GM12801 (cell line): Measurements from ENCODE around the gene MEGF8.

Source experiments
- TF ChIP-seq, protein P1 (sequence below): IDR thresholded peaks from one replicate; pipeline ENCODE4 v1.5.1; 2011; ENCODE audit warnings: control low read depth; ENCODE audit not compliant: insufficient read length; ENCODE audit errors: extremely low read depth

The MEGF8 gene, protein sequence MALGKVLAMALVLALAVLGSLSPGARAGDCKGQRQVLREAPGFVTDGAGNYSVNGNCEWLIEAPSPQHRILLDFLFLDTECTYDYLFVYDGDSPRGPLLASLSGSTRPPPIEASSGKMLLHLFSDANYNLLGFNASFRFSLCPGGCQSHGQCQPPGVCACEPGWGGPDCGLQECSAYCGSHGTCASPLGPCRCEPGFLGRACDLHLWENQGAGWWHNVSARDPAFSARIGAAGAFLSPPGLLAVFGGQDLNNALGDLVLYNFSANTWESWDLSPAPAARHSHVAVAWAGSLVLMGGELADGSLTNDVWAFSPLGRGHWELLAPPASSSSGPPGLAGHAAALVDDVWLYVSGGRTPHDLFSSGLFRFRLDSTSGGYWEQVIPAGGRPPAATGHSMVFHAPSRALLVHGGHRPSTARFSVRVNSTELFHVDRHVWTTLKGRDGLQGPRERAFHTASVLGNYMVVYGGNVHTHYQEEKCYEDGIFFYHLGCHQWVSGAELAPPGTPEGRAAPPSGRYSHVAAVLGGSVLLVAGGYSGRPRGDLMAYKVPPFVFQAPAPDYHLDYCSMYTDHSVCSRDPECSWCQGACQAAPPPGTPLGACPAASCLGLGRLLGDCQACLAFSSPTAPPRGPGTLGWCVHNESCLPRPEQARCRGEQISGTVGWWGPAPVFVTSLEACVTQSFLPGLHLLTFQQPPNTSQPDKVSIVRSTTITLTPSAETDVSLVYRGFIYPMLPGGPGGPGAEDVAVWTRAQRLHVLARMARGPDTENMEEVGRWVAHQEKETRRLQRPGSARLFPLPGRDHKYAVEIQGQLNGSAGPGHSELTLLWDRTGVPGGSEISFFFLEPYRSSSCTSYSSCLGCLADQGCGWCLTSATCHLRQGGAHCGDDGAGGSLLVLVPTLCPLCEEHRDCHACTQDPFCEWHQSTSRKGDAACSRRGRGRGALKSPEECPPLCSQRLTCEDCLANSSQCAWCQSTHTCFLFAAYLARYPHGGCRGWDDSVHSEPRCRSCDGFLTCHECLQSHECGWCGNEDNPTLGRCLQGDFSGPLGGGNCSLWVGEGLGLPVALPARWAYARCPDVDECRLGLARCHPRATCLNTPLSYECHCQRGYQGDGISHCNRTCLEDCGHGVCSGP (N-terminal part only)

DNA sequence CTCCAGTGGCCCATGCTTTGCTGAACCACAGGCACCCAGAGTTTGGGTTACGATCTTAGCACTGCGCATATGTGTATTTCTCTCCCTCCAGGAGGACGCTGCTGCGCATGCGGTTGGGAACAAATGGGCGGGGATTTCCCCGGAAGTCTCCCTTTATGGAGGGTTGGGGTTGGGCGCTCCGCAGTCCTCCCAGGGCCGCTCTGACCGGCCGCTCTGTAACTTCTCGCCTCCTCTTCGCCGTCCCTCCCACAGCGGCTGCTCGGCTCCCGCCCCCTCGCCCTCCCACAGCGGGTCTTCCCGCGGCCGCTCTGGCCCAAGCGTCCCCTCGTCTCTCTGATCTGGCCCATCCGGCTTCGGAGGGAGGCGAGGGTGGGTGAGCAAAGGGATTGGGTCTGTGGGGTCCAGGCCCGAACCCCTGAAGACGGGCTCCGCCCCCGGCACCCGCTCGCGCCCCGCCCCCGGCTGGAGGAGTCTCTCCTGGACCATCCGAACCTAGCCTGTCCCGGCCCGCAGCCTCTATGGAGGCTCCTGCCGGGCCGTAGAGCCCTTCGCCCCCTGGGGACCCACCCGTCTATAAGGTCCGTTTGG, at the start of gene MEGF8:
Gene MEGF8 (plus strand): TSS at position 328 of the 588 bp plus-strand sequence. CDS start 609 bp downstream, outside the sequence.
- TF ChIP-seq, protein P1, sequence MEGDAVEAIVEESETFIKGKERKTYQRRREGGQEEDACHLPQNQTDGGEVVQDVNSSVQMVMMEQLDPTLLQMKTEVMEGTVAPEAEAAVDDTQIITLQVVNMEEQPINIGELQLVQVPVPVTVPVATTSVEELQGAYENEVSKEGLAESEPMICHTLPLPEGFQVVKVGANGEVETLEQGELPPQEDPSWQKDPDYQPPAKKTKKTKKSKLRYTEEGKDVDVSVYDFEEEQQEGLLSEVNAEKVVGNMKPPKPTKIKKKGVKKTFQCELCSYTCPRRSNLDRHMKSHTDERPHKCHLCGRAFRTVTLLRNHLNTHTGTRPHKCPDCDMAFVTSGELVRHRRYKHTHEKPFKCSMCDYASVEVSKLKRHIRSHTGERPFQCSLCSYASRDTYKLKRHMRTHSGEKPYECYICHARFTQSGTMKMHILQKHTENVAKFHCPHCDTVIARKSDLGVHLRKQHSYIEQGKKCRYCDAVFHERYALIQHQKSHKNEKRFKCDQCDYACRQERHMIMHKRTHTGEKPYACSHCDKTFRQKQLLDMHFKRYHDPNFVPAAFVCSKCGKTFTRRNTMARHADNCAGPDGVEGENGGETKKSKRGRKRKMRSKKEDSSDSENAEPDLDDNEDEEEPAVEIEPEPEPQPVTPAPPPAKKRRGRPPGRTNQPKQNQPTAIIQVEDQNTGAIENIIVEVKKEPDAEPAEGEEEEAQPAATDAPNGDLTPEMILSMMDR = no peak

DNA sequence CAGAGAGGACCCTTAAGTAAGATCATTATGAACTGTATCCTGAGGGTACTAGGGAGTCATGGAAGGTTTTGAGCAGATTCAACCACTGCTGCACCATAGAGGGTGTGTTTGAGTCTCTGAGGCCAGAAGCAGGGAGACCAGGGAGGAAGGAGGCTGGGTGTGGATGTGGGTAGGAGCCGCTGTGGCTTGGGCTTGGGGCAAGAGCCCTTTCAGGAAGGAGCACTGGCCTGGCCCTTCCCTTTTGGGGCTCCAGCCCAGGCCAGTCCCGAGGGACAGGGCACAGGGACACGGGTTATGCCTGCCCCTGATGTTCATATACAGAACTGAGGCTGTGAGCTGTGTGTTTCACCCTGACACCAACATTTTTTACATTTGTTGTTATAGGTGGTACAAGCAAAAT, 49.2 kb upstream of the MEGF8 start:
- TF ChIP-seq, protein P1 = no peak

DNA sequence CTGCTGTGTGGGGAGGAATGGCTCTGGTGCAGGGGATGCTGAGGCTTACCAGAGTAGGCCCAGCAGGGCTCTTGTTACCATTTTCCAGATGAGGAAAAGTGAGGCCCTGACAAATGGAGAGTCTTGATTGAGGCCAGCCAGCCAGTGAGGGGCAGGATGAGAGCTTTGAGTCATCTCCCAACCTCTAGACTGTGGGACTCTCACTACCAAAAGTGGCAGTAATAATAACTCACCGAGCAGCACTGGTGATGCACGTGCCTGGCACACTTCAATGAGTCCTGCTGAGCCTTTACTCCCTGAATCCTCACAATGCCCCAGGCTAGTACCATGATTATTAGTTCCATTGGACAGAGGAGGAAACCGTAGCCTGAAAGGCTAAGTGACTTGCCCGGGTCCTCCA, 48.6 kb upstream of the MEGF8 start:
- TF ChIP-seq, protein P1 = no peak

DNA sequence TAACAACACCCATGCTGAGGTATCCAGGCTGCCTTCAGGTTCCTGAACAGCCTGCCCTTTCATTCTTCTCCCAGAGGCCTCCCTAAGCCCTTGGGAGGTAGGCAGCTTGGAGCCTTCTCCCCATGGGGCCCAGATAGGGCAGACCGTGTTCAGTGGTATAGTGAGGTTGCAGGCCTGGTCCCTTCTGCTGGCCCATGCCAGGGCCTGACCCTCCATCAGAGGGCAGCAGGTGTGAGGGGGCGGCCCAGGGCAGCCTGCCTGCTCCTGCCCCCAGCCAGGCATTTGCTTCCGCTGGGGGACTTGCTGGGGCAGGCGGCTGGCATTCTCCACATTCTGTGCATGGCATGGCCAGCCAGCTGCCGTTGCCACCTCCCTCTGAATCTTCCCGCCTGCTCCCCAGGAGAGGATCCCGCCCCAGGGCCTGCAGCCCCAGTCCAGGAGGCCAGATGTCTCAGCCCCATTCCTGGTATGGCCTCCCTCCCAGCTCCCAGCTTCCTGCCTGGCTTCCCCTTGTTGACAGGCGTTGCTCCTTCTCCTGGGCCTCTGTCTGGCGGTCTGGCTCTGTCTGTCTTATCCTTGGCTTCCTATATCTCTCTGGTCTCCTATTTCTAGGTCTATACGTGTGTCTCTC, 47.5 kb upstream of the MEGF8 start:
- TF ChIP-seq, protein P1 = no peak

DNA sequence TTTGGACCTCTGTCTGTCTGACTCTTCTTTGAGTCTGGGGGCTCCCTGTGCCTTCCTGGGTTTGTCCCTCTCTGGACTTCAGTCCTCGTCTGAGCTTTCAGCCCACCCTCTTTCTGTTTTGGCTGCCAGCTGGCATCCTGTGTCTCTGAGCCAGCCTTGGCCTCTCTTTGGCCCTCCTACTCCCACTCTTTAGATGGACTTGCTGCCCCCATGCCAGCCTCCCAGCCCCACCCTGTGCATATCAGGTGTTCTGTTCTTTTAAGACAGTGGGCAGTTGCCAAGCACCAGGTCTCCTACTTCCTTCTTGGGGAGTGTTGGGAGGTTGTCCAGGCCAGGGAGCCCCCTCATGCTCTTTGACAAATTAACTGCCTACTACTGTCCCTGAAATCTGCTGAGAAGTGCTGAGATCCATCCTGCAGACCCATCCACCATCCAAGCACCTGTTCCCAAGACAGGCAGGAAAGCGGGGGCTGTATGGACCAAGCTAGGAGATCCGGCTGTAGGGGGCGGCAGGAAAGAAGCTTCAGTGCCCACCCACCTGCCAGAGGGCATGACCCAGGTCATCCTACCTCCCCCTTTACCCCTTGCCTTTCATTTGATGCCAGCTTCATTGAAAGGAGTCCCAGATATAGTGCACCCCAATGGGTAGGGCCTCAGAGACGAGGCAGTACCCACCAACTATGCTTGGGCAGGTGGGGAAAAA, 46.8 kb upstream of the MEGF8 start:
- TF ChIP-seq, protein P1 = no peak

DNA sequence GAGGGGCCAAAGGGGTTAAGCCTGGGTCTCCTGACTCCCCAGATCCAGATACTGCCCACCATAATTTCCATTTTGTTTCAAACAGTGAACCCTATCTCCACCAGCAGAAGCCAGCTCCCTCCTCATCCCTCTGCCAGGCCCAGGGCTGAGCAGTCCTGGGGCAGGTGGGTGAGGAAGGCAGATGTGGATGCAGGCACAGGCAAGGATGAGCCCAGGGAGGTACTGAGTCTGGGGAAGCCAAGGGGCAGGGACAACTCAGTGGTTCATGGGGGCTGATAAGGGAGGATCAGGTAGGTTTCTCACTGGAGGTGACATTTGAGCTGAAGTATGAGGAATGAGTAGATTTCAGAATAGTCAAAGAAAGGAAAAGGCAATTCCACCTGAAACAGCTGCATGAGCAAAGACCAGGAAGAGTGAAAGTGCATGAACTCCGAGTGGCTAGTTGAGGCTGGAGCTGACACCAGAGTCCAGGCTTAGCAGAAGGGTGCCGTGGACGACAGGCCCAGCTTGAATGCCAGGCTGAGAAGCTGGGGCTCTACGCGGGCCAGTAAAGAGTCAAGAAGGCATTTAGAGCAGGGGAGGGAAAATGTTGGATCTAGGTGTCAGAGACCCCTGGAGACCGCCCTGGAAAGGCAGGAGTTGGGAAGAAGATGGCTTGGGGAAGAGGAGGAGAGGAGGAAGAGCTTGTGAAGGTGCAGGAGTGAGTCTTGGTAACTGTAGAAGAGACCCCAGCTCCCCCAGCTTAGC, 46.1 kb upstream of the MEGF8 start:
- TF ChIP-seq, protein P1 = no peak
